Endodermal cell (in vitro differentiated cells): ENCODE results near the gene RAP1GAP2. TPM values are rescaled to one million over a fixed set of nuclear protein-coding genes. Genes with fewer than 3 reads are reported as not detected.

ENCODE experiments used
- DNase-seq: peaks from one replicate; pipeline ENCODE4 v3.0.0-alpha.2; 2017
- H3K27ac ChIP-seq: 2 replicates; pipeline ENCODE4 v1.5.1; 2013; ENCODE audit warnings: mild to moderate bottlenecking, low read depth, low read length, moderate library complexity
- H3K27me3 ChIP-seq: 2 replicates; pipeline ENCODE4 v1.6.1; 2013; ENCODE audit warnings: mild to moderate bottlenecking, low read length, moderate library complexity; ENCODE audit not compliant: insufficient read depth, control insufficient read depth, poor library complexity, severe bottlenecking
- H3K36me3 ChIP-seq: 2 replicates; pipeline ENCODE4 v1.7.0; 2013; ENCODE audit warnings: mild to moderate bottlenecking, low read length, moderate library complexity; ENCODE audit not compliant: control insufficient read depth, insufficient read depth
- H3K4me1 ChIP-seq: one replicate; pipeline ENCODE4 v1.7.0; 2013; ENCODE audit warnings: low read length; ENCODE audit not compliant: control insufficient read depth, insufficient read depth
- H3K4me3 ChIP-seq: 2 replicates; pipeline ENCODE4 v1.5.1; 2013; ENCODE audit warnings: mild to moderate bottlenecking, low read length, moderate library complexity
- H3K9ac ChIP-seq: 2 replicates; pipeline ENCODE4 v1.6.1; 2013; ENCODE audit warnings: mild to moderate bottlenecking, low read length, moderate library complexity; ENCODE audit not compliant: poor library complexity, severe bottlenecking; ENCODE audit errors: extremely low read depth
- H3K9me3 ChIP-seq: 2 replicates; pipeline ENCODE4 v1.6.1; 2013; ENCODE audit warnings: mild to moderate bottlenecking, low read length, moderate library complexity; ENCODE audit not compliant: control insufficient read depth
- H3K27ac Mint-ChIP-seq: 2 replicates; pipeline ENCODE4 v1.8.0; 2020; ENCODE audit warnings: mixed read lengths
- H3K27me3 Mint-ChIP-seq: 2 replicates; pipeline ENCODE4 v1.8.0; 2021; ENCODE audit warnings: mild to moderate bottlenecking, mixed read lengths; ENCODE audit not compliant: insufficient read depth
- H3K36me3 Mint-ChIP-seq: 2 replicates; pipeline ENCODE4 v1.8.0; 2020; ENCODE audit warnings: low read depth, mixed read lengths
- H3K4me1 Mint-ChIP-seq: 2 replicates; pipeline ENCODE4 v1.8.0; 2020; ENCODE audit warnings: mixed read lengths
- H3K4me3 Mint-ChIP-seq: 2 replicates; pipeline ENCODE4 v1.8.0; 2020; ENCODE audit warnings: mild to moderate bottlenecking, moderate library complexity, mixed read lengths
- H3K9me3 Mint-ChIP-seq: 2 replicates; pipeline ENCODE4 v1.8.0; 2020; ENCODE audit warnings: mild to moderate bottlenecking, mixed read lengths
- CTCF ChIP-seq: fragments of 200-600 bp; sonication (generic); conservative IDR thresholded peaks from 2 replicates; pipeline ENCODE4 v1.5.0; 2021; ENCODE audit warnings: antibody characterized with exemption, mild to moderate bottlenecking
- whole genome bisulfite sequencing, 2 experiments: methylation state at CpG; one replicate each; pipeline versions ENCODE4 v1.1.5 to v1.1.7; 2013; ENCODE audit warnings: missing lambda C conversion rate in 2 of 2, mixed read lengths in 1 of 2; ENCODE audit not compliant: insufficient coverage in 1 of 2, insufficient read length in 1 of 2; 5-methylcytosine and 5-hydroxymethylcytosine counted together
- total RNA-seq, 2 donors: library from RNA; stranded (reverse); fragmentation: NEBNext Ultra II Directional in 1 of 2; extraction: Animal tissue kit (Norgen Biotek cat#: 25700) in 1 of 2; gene quantifications; 2 replicates in 1 of 2; 3 replicates in 1 of 2; pipeline ENCODE4 v1.2.1, GENCODE V29; 2021

Gene RAP1GAP2
- total RNA-seq, 2 donors from 2014 or later = 18.0 to 44.3 TPM

- Histone ChIP-seq H3K27ac (no peak overlapping the region), H3K36me3 (no peaks in the 10 kb centered on the region), H3K27me3 (no peaks in the 10 kb centered on the region), H3K4me1 (peaks cover 7% of the 10 kb centered on the region), H3K4me3 (no peak overlapping the region), H3K9ac (no peak overlapping the region), H3K9me3 (no peaks in the 10 kb centered on the region)
- no peaks in the 10 kb centered on the region for H3K27me3 Mint-ChIP-seq
- H3K36me3 Mint-ChIP-seq = peaks cover 16% of the 10 kb centered on the region
- no peak overlapping the region for H3K27ac Mint-ChIP-seq
- TF ChIP-seq CTCF = no peak
- H3K4me1 Mint-ChIP-seq = peaks cover 21% of the 10 kb centered on the region
- 88 to 96% methylated on average over 10 to 11 of the region's 11 CpGs for WGBS, 2 experiments
- no peaks in the 10 kb centered on the region for H3K9me3 Mint-ChIP-seq
- H3K4me3 Mint-ChIP-seq = no peak overlapping the region
- DNase-seq = no peak
These were observed 137.4 kb downstream of the RAP1GAP2 start for GRCh38 chr17:2933606-2934005.

GRCh38 chr17:2935632-2936031 is 139.4 kb downstream of the RAP1GAP2 start:
- Histone ChIP-seq H3K9ac (no peak overlapping the region), H3K36me3 (no peaks in the 10 kb centered on the region), H3K4me3 (no peak overlapping the region), H3K27me3 (no peaks in the 10 kb centered on the region), H3K27ac (no peak overlapping the region), H3K4me1 (peaks cover 7% of the 10 kb centered on the region), H3K9me3 (no peaks in the 10 kb centered on the region)
- Mint-ChIP-seq H3K9me3 (no peaks in the 10 kb centered on the region), H3K4me1 (peaks cover 24% of the 10 kb centered on the region), H3K27ac (no peak overlapping the region), H3K27me3 (no peaks in the 10 kb centered on the region), H3K4me3 (no peak overlapping the region), H3K36me3 (peaks cover 16% of the 10 kb centered on the region)
- DNase-seq = no peak
- no peak for TF ChIP-seq CTCF
- 96% methylated on average over 16 to 21 of the region's 21 CpGs for WGBS, 2 experiments

- DNase-seq = no peak
- Histone ChIP-seq H3K9ac (no peak overlapping the region), H3K27ac (no peak overlapping the region), H3K4me1 (peaks cover 7% of the 10 kb centered on the region), H3K4me3 (no peak overlapping the region), H3K27me3 (no peaks in the 10 kb centered on the region), H3K36me3 (no peaks in the 10 kb centered on the region), H3K9me3 (no peaks in the 10 kb centered on the region)
- no peak overlapping the region for H3K4me3 Mint-ChIP-seq
- peaks cover 19% of the 10 kb centered on the region for H3K4me1 Mint-ChIP-seq
- H3K36me3 Mint-ChIP-seq = peaks cover 16% of the 10 kb centered on the region
- H3K27ac Mint-ChIP-seq = no peak overlapping the region
- TF ChIP-seq CTCF = no peak
- H3K9me3 Mint-ChIP-seq = no peaks in the 10 kb centered on the region
- 85 to 90% methylated on average over 2 to 5 of the region's 5 CpGs for WGBS, 2 experiments
- no peaks in the 10 kb centered on the region for H3K27me3 Mint-ChIP-seq
These were observed 140.1 kb downstream of the RAP1GAP2 start for GRCh38 chr17:2936351-2936750.
